ENCODE results near the gene ZNF341. TPM values are rescaled to one million over a fixed set of nuclear protein-coding genes. Genes with fewer than 3 reads are reported as not detected.

ZNF341 gene
- total and polyA plus RNA-seq, 9 of the 15 experiments (the other 6 are each of a cell fraction or from before 2014, with no cell fraction given): 0.08 to 2.6 (median 1.0) TPM

DNA sequence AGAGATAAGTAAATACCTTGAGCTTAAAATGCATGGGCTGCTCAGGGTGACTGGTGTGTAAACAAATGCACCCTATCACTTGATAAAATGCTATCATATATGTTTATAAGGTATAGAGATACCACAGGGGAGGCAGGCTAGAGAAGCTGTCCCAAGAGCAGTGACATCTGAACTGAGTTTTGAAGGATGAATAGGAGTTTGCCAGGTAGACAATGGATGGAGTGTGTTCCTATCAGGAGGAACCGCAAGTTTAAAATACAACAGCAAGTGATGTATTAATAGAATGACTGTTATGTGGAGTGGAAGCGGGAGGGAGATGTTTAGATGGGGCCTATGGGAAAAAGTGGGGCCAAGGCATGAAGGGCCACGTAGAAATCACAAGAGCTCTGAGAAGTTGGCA, 40.6 kb downstream of the ZNF341 start:
- no peak for ATAC-seq
- in situ Hi-C loops (cut with MboI) (no loop called here), intact Hi-C loops (cut with micrococcal nuclease) (no loop called here)
- DNase-seq (ENCODE audit: extremely low read depth in 1 of 4, low spot score in 3 of 4): no peak
- Histone ChIP-seq H3K27me3 (ENCODE audit: control insufficient read depth in 2 of 2, insufficient read depth in 2 of 2, low read length in 2 of 2) (no peaks in the 10 kb centered on the region), H3K79me2 (ENCODE audit: control insufficient read depth, insufficient read depth, low read length) (no peaks in the 10 kb centered on the region), H3K36me3 (ENCODE audit: control insufficient read depth, insufficient read depth, low read length) (no peaks in the 10 kb centered on the region), H3K4me3 (no peak overlapping the region), H3K9ac (ENCODE audit: insufficient read depth in 1 of 2, low read depth in 2 of 2, low read length in 2 of 2) (no peak overlapping the region), H2AFZ (ENCODE audit: low read depth, low read length) (no peak overlapping the region), H3K9me3 (replicated peaks; ENCODE audit: control insufficient read depth, insufficient read depth, low read depth, low read length) (no peaks in the 10 kb centered on the region), H3K9me1 (ENCODE audit: control insufficient read depth, insufficient read depth, low read length) (no peaks in the 10 kb centered on the region), H3K4me2 (ENCODE audit: insufficient read depth, low read length) (no peak overlapping the region), H3K4me1 (replicated peaks in 1 of 2; ENCODE audit: control insufficient read depth in 2 of 2, insufficient read depth in 2 of 2, low read length in 2 of 2) (peaks cover under 1% of the 10 kb centered on the region in 2 experiments; a peak in 3 of 5 replicates), H4K20me1 (replicated peaks; ENCODE audit: control insufficient read depth, insufficient read depth, low read length) (no peaks in the 10 kb centered on the region), H3K27ac (ENCODE audit: extremely low read depth, low read depth, low read length) (no peak overlapping the region)
- POLR2A ChIA-PET: interaction anchor here (0.8 kb wide), 1 partner anchor 9 kb away, joined by 3 read pairs; no protein-coding TSS in a partner anchor
- no TSS peak for BruUV-seq (replicated peaks)
- WGBS (ENCODE audit: insufficient coverage, low coverage, missing lambda C conversion rate): 22% methylated on average over 3 of the region's 3 CpGs
- no peak for FAIRE-seq
- TF ChIP-seq, protein P1, sequence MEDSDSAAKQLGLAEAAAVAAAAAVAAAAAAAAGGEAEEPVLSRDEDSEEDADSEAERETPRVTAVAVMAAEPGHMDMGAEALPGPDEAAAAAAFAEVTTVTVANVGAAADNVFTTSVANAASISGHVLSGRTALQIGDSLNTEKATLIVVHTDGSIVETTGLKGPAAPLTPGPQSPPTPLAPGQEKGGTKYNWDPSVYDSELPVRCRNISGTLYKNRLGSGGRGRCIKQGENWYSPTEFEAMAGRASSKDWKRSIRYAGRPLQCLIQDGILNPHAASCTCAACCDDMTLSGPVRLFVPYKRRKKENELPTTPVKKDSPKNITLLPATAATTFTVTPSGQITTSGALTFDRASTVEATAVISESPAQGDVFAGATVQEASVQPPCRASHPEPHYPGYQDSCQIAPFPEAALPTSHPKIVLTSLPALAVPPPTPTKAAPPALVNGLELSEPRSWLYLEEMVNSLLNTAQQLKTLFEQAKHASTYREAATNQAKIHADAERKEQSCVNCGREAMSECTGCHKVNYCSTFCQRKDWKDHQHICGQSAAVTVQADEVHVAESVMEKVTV (CRISPR knock-in tag; IDR thresholded peaks at IDR 0.05): no peak
- no peak for TF ChIP-seq TSC22D4 (tag; IDR thresholded peaks at IDR 0.05)
- TF ChIP-seq, protein P2, sequence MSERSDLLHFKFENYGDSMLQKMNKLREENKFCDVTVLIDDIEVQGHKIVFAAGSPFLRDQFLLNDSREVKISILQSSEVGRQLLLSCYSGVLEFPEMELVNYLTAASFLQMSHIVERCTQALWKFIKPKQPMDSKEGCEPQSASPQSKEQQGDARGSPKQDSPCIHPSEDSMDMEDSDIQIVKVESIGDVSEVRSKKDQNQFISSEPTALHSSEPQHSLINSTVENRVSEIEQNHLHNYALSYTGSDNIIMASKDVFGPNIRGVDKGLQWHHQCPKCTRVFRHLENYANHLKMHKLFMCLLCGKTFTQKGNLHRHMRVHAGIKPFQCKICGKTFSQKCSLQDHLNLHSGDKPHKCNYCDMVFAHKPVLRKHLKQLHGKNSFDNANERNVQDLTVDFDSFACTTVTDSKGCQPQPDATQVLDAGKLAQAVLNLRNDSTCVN (CRISPR knock-in tag; IDR thresholded peaks at IDR 0.05): no peak
- TF ChIP-seq JUN (IDR thresholded peaks at IDR 0.05; ENCODE audit: borderline replicate concordance, low read depth, low read length): no peak
- no peak for TF ChIP-seq JUN (CRISPR knock-in tag; IDR thresholded peaks at IDR 0.05; ENCODE audit: borderline replicate concordance)
- no peak for TF ChIP-seq ZNF780A (CRISPR knock-in tag; IDR thresholded peaks at IDR 0.05)
- TF ChIP-seq TCF3 (CRISPR knock-in tag; IDR thresholded peaks at IDR 0.05): peak; percentile 26
- TF ChIP-seq ZNF324 (CRISPR knock-in tag; IDR thresholded peaks at IDR 0.05): no peak
- CTCF ChIA-PET (ENCODE audit: low intra/inter-chr PET ratio): no interaction called here

All from K562 (cell line).